Measurements from ENCODE around the gene RNF125.
A peak's percentile ranks its signal among the peaks of the same experiment; 100 is the strongest.

The RNF125 gene

DNA sequence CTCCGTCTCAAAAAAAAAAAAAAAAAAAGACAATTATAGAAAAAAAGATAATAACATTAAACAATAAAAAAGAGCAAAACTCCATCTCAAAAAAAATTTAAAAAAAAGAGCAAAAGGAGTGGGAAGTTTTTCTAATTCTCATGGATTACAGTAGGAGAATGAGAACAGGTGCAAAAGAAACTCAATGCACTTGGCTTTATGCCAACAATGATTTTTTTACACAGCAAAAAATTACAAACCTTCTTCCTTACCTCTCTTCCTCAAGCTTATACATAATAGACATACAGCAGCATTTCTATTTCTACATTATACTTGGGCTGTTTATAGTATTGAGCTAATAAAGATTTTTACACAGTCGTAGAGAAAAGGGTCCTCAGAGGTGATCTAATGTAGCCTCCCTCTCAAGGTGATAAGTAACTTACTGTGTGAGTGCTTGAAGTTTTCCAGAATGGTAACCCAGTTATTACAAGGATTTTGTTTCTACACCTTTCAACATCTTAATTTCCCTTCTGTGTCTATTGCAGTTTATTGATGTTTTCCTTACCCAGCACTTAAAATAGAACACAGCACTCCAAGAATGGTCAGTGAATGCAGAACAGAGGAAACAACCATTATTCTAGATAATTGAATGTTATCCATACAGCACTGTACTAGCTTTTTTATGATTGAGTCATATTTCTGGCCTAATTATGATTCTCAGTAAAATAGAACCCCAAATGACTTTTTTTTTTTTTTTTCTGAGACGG is 38.2 kb downstream of the RNF125 start:
- no peak overlapping the region for H3K4me3 ChIP-seq (ENCODE audit: low read depth, low read length)
- CTCF ChIA-PET: interaction anchor here (0.6 to 1.1 kb wide), 3 partner anchors 10 to 17 kb away, joined by 3 to 5 read pairs (median 3); no protein-coding TSS in a partner anchor
- peak; percentile 35; the same call in 1 of the 2 replicates for TF ChIP-seq ZNF335 (tag by site-specific recombination; conservative IDR thresholded peaks at IDR 0.05)
- TF ChIP-seq ZNF623 (tag by site-specific recombination; IDR thresholded peaks at IDR 0.05): no peak
- no peak for TF ChIP-seq OVOL3 (tag by site-specific recombination; IDR thresholded peaks at IDR 0.05)
- peak; percentile 35; the same call in 1 of the 2 replicates for TF ChIP-seq ZNF549 (tag by site-specific recombination; IDR thresholded peaks at IDR 0.05)
- TF ChIP-seq, protein P1, sequence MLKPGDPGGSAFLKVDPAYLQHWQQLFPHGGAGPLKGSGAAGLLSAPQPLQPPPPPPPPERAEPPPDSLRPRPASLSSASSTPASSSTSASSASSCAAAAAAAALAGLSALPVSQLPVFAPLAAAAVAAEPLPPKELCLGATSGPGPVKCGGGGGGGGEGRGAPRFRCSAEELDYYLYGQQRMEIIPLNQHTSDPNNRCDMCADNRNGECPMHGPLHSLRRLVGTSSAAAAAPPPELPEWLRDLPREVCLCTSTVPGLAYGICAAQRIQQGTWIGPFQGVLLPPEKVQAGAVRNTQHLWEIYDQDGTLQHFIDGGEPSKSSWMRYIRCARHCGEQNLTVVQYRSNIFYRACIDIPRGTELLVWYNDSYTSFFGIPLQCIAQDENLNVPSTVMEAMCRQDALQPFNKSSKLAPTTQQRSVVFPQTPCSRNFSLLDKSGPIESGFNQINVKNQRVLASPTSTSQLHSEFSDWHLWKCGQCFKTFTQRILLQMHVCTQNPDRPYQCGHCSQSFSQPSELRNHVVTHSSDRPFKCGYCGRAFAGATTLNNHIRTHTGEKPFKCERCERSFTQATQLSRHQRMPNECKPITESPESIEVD (tag by site-specific recombination; IDR thresholded peaks at IDR 0.05): peak; percentile 60; the same call in 1 of the 2 replicates
- TF ChIP-seq, protein P2, sequence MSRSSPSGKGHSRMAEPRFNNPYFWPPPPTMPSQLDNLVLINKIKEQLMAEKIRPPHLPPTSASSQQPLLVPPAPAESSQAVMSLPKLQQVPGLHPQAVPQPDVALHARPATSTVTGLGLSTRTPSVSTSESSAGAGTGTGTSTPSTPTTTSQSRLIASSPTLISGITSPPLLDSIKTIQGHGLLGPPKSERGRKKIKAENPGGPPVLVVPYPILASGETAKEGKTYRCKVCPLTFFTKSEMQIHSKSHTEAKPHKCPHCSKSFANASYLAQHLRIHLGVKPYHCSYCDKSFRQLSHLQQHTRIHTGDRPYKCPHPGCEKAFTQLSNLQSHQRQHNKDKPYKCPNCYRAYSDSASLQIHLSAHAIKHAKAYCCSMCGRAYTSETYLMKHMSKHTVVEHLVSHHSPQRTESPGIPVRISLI (tag by site-specific recombination; IDR thresholded peaks at IDR 0.05): peak; percentile 37; the same call in 1 of the 2 replicates
- TF ChIP-seq, protein P3, sequence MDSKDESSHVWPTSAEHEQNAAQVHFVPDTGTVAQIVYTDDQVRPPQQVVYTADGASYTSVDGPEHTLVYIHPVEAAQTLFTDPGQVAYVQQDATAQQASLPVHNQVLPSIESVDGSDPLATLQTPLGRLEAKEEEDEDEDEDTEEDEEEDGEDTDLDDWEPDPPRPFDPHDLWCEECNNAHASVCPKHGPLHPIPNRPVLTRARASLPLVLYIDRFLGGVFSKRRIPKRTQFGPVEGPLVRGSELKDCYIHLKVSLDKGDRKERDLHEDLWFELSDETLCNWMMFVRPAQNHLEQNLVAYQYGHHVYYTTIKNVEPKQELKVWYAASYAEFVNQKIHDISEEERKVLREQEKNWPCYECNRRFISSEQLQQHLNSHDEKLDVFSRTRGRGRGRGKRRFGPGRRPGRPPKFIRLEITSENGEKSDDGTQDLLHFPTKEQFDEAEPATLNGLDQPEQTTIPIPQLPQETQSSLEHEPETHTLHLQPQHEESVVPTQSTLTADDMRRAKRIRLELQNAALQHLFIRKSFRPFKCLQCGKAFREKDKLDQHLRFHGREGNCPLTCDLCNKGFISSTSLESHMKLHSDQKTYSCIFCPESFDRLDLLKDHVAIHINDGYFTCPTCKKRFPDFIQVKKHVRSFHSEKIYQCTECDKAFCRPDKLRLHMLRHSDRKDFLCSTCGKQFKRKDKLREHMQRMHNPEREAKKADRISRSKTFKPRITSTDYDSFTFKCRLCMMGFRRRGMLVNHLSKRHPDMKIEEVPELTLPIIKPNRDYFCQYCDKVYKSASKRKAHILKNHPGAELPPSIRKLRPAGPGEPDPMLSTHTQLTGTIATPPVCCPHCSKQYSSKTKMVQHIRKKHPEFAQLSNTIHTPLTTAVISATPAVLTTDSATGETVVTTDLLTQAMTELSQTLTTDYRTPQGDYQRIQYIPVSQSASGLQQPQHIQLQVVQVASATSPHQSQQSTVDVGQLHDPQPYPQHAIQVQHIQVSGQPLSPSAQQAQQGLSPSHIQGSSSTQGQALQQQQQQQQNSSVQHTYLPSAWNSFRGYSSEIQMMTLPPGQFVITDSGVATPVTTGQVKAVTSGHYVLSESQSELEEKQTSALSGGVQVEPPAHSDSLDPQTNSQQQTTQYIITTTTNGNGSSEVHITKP (tag by site-specific recombination; IDR thresholded peaks at IDR 0.05): peak; percentile 27; the same call in 1 of the 2 replicates
- peak; percentile 98 for TF ChIP-seq SP7 (tag by site-specific recombination; IDR thresholded peaks at IDR 0.05)
- H3K27ac ChIP-seq (ENCODE audit: extremely low read depth, low read depth, low read length): no peak overlapping the region
- no peaks in the 10 kb centered on the region for H3K36me3 ChIP-seq (ENCODE audit: control insufficient read depth in 2 of 2, insufficient read depth in 1 of 2, low read length in 2 of 2)
- no peaks in the 10 kb centered on the region for H3K9me3 ChIP-seq (ENCODE audit: control insufficient read depth, insufficient read depth, low read depth, low read length)
- POLR2A ChIA-PET: interaction anchor here (0.6 kb wide), 1 partner anchor 38 kb away, joined by 5 read pairs; the partner anchor contains the start of gene RNF125
- H3K4me1 ChIP-seq (ENCODE audit: control insufficient read depth, insufficient read depth, low read length): 0 out of 2 replicates have a peak, but pooled peaks cover 3% of the 10 kb centered on the region

DNA sequence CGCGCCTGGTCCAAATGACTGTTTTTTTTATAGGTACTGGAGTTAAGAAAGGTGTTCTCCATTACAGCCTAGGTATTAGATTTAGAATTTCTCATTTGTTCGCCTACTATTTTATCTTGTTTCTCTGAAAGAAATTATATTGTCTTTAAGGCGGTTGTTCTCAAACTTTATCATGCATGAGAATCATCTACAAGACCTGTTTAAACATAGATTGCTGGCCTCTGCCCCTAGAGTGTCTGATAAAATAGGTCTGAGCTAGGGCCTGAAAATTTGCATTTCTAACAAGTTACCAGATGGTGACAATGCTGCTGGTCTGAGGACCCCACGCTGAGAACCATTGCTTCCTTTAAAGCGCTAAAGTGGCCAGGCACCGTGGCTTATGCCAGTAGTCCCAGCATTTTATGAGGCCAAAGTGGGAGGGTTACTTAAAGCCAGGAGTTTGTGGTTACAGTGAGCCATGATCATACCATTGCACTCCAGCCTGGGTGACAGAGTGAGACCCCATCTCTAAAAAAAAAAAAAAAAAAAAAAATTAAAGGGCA is 39.1 kb downstream of the RNF125 start:
- H3K9me3 ChIP-seq (ENCODE audit: control insufficient read depth, insufficient read depth, low read depth, low read length): no peaks in the 10 kb centered on the region
- no peak overlapping the region for H3K4me3 ChIP-seq (ENCODE audit: low read depth, low read length)
- POLR2A ChIA-PET: no interaction called here
- H3K36me3 ChIP-seq (ENCODE audit: control insufficient read depth in 2 of 2, insufficient read depth in 1 of 2, low read length in 2 of 2): no peaks in the 10 kb centered on the region
- no peak overlapping the region for H3K27ac ChIP-seq (ENCODE audit: extremely low read depth, low read depth, low read length)
- CTCF ChIA-PET: no interaction called here
- 0 out of 2 replicates have a peak, but pooled peaks cover 3% of the 10 kb centered on the region for H3K4me1 ChIP-seq (ENCODE audit: control insufficient read depth, insufficient read depth, low read length)
- TF ChIP-seq, protein P4, sequence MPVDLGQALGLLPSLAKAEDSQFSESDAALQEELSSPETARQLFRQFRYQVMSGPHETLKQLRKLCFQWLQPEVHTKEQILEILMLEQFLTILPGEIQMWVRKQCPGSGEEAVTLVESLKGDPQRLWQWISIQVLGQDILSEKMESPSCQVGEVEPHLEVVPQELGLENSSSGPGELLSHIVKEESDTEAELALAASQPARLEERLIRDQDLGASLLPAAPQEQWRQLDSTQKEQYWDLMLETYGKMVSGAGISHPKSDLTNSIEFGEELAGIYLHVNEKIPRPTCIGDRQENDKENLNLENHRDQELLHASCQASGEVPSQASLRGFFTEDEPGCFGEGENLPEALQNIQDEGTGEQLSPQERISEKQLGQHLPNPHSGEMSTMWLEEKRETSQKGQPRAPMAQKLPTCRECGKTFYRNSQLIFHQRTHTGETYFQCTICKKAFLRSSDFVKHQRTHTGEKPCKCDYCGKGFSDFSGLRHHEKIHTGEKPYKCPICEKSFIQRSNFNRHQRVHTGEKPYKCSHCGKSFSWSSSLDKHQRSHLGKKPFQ (tag by site-specific recombination; IDR thresholded peaks at IDR 0.05): no peak
- TF ChIP-seq ZNF211 (tag by site-specific recombination; IDR thresholded peaks at IDR 0.05; ENCODE audit: low read depth) (no peak), ZNF239 (tag by site-specific recombination; IDR thresholded peaks at IDR 0.05) (no peak), ZNF394 (tag by site-specific recombination; IDR thresholded peaks at IDR 0.05; ENCODE audit: borderline replicate concordance) (no peak), GLIS1 (tag by site-specific recombination; IDR thresholded peaks at IDR 0.05) (peak; percentile 38), ZNF768 (tag by site-specific recombination; IDR thresholded peaks at IDR 0.05) (no peak), ZNF558 (tag by site-specific recombination; IDR thresholded peaks at IDR 0.05) (no peak), ZBTB1 (tag by site-specific recombination; IDR thresholded peaks at IDR 0.05) (no peak), GLI4 (tag by site-specific recombination; IDR thresholded peaks at IDR 0.05) (no peak), OSR2 (tag by site-specific recombination; IDR thresholded peaks at IDR 0.05) (0 out of 2 replicates have a peak, but pooled peaks have one; percentile 23)
- TF ChIP-seq, protein P3 (tag by site-specific recombination; IDR thresholded peaks at IDR 0.05): 0 out of 2 replicates have a peak, but pooled peaks have one; percentile 12
- TF ChIP-seq, protein P5, sequence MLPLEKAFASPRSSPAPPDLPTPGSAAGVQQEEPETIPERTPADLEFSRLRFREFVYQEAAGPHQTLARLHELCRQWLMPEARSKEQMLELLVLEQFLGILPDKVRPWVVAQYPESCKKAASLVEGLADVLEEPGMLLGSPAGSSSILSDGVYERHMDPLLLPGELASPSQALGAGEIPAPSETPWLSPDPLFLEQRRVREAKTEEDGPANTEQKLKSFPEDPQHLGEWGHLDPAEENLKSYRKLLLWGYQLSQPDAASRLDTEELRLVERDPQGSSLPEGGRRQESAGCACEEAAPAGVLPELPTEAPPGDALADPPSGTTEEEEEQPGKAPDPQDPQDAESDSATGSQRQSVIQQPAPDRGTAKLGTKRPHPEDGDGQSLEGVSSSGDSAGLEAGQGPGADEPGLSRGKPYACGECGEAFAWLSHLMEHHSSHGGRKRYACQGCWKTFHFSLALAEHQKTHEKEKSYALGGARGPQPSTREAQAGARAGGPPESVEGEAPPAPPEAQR (tag by site-specific recombination; IDR thresholded peaks at IDR 0.05): no peak

Data from HEK293 (cell line).